Stimulated activated CD8-positive, alpha-beta memory T cell treated with anti-CD3 and anti-CD28 coated beads, Interleukin-4, amount 100 ng/mL, for 1 hour (primary cell): ENCODE measurements around the gene PDE4A.

ENCODE experiments used
- DNase-seq, 2 donors: peaks; one replicate each; pipeline ENCODE4 v3.0.0-alpha.2; 2020; ENCODE audit warnings: low read depth in 2 of 2, low spot score in 1 of 2

Gene PDE4A

GRCh38 chr19:10505583-10506229 is 85.4 kb downstream of the PDE4A start:
- peak; percentile 61 to 64 for DNase-seq

- no peak for DNase-seq
These were observed 87.7 kb downstream of the PDE4A start for GRCh38 chr19:10508036-10508435.

GRCh38 chr19:10508707-10509106 is 88.4 kb downstream of the PDE4A start:
- no peak for DNase-seq

DNA sequence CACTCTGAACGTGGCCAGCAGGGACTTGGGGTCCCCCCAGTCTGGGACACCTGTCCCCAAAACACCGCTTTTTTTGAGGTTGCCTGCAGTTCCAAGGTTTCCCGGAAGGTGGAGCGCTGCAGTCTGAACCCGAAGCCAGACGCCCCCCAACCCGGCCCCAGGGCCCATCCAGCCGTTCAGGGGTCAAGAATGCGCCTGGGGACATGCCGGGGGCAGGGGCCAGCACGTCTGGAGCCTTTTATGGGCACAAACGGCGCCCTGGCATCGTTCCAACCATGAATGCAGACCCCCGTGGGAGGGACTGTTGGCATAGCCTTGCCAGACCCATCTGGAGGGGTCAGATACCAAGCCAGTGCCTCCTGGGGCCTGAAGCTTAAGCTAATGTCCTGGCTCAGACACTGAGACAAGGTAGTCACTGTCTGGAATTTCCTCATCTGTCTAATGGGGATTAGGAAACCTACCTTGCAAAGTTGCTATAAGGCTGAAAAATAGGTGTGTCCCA is 90.0 kb downstream of the PDE4A start:
- no peak for DNase-seq

DNA sequence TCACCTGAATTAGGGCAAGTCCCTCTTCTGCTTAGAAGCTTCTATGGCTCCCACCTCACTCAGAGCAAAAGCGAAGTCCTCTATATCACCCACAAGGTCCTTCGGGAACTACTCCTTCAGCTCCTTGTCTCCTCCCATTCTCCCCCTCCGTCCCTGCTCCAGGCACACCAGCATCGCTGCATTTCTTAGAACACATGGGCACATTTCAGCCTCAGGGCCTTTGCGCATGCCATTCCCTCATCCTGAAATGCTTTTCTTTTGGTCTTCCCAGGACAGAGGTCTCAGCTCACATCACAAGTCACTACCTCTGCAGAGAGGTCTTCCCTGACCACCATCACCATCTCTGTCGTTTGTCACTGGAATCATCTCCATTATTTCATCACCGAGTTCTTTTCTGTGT is 92.9 kb downstream of the PDE4A start:
- no peak for DNase-seq

DNA sequence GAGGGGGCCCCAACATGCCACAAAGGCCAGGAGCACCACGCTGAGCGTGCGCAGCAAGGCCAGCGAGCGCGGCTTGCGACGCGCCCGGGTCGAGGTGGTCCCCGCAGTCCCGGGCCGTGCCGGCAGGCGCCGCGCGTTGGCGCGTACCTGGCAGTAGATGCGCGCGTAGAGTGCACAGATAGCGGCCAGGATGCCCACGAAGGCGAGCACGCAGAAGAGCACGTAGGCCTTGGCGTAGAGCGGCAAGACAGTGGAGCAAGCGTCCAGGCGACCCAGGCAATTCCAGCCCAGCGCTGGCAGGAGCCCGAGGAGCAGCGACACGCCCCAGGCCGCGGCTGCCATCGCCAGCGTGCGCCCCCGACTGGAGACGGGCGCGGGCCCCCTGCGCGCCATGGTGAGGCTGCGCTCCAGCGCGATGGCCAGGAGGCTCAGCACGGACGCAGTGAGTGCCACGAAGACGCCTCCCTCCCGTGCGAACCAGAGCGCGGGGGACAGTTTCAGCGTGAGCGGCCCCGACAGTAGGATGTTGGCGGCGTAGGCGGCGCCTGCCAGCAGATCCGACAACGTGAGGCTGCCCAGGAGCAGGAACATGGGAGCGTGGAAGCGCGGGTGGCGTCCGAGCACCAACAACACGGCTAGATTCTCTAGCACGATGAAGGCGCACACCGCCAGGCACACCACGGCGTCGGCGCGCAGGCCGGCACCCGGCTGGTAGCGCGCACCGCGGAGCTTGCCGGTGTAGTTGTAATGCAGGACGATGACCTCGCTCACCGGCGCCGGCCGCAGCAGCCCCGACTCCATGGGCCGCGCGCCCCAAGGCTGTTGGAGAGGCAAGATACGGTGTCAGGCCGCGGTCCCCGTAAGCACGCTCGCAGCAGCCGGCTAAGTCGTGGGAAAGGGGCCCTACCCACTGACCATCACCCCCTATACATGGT is 94.1 kb downstream of the PDE4A start:
- no peak for DNase-seq

DNA sequence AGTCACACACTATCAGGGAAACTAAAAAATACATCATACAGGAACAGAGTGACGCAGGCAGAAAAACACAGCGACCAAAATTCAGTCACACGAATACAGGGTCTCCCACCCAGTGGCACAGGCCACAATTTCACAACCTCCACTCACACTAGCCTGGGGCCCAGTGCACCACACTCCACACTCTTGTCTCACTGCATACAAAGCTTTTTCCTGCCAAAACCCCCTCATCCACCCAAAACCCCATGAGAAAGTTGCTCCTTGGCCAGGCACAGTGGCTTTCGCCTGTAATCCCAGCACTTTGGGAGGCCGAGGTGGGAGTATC is 95.7 kb downstream of the PDE4A start:
- DNase-seq: no peak

DNA sequence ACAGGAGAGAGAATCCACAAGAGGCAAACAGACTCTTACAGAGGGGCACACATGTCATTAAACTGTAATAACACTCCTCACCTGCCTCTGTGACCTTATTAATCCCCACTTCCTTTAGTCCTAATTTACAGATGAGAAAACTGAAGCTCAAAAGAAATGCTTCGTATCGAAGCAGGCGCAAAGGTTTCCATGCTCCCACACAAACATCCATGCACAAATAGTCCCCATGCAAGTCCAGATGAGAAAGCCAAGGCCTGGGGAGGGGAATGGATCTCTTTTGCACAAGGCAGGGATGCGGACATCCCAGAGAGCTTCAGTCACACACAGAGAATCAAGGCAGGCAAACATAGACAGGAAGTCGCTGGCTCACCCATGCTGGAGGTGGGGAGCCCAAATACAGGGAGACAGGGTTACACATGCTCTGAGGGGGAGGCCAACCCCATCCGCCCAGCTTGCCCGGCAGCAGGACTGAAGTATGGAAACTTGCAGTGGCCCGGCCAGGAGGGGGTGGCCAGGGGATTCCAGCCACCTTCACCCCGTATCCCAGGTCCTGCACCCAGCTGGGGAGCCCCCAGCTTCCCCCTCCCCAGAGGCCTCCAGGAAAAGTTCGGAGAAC is 96.4 kb downstream of the PDE4A start:
- no peak for DNase-seq

DNA sequence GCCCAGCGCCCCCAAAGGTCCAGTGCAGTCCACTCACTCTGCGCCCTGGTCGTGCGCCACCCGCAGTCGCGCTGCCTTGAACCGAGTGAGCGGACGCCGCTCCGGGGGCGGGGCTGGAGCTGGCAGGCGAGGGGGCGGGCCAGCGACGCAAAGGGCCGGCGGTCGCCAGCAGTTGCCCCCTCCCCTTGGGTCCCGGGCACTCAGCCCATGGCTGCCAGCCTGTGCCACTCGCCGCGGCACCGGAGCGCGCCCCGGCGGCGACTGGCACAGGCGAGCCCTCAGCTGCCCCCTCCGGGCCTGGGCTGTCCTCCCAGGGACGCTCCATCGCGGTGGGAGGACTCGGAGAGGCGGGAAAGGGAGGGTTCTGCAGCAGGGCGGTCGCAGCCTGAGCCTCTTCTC is 97.0 kb downstream of the PDE4A start, which contains the start of gene S1PR5:
Gene S1PR5 (minus strand): TSS at position 87 of the 399 bp plus-strand sequence. CDS start 2,436 bp downstream, outside the sequence.
- DNase-seq: no peak

DNA sequence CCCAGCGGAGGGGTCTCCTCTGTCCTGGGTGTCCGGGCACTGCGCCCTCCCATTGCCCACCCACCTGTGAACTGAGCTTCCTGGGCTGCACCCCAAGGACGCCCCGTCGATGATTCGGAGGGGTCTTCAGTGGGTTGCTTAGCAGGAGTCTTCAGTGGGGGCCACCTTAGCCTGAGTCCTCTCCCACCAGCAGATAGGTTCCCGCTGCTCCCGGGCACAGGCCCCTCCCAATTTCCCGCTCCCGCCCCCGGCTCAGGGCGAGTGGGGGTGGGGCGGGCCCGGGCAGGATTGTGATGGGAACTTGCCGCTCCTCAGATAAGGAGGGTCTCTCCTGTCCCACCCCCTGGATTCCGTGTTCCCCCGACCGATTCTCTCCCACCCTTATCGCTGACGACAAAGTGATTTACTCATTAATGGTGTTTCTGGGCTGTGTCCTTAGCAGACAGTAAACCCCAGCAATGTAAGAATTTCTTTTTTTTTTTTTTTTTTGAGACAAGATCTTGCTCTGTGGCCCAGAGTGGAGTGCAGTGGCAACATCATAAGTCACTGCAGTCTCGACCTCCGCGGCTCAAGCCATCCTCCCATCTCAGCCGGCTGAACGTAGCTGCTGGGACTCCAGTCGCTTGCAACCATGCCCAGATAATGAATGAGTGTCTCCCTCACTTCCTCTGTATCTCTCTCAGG is 97.6 kb downstream of the PDE4A start:
- no peak for DNase-seq

- DNase-seq: no peak
These were observed 98.4 kb downstream of the PDE4A start for GRCh38 chr19:10518444-10519361.
